Measurements from ENCODE around the gene KRT84.

The KRT84 gene

GRCh38 chr12:52385226-52385702 lies at the start of gene KRT84:
TSS of gene KRT84 (minus strand) at chr12:52385652. CDS start at chr12:52385585, 67 bp downstream.
- DNase-seq (ENCODE audit: low read depth in 2 of 2) = no peak

- DNase-seq (ENCODE audit: low read depth in 2 of 2) = no peak
Measured at GRCh38 chr12:52434760-52435530, 49.5 kb upstream of the KRT84 start.

- DNase-seq (ENCODE audit: low read depth in 2 of 2) = no peak
Measured at GRCh38 chr12:52434081-52434733, 48.8 kb upstream of the KRT84 start, which contains the start of gene KRT75. TSS of gene KRT75 (minus strand) at chr12:52434371. CDS start at chr12:52434304, 67 bp downstream.

DNA sequence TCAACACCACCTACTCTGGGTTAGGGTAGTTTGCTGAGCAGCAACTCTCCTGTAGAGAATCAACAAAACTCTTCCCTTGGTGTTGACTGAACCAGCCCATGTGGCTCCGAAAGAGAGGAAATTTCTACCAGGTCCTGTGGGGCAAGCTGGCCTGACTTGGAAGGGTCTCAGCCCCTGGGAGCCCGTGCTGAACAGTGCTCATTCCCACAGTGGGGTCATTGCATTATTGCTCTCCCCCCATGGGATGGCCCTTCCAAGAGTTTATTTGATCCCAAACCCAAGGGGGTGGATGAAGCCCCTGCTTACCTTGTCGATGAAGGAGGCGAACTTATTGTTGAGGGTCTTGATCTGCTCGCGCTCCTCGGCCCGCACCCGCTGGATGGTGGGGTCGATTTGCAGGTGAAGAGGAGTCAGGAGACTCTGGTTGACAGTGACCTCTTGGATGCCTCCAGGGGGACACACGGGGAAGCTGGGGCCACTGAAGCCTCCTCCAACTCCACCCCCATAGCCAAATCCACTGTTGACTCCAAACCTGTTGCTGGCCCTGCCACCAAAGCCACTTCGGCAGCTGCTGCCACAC lies 48.1 kb upstream of the KRT84 start:
- no peak for DNase-seq (ENCODE audit: low read depth in 2 of 2)

DNA sequence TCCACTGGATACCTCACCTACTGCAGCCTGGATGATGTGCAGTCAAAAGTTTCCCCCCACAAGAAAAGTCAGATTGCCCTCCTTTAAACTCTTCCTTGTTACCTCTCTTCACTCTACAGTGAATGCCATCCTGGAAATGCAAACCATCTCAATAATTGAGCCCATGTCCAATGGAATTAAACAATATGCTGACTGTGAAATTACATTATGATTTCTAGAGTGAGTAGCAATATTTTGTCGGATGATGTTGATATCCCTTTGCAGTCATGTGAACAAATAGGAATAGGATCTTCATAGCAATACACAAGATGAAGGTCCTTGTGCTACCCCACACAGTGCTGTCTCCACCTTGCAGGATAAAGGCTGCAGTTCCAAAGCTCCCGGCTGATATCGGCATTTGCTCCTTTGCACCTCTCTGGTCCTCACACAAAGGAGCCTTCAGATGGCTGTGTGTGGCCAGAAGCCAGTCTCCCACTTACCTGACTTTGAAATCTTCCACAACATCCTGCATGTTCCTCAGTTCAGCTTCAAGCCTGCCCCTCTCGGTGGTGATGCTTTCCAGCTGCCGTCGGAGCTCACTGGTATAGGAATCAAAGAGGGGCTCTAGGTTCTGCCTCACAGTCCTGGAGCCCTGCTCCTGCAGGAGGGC lies 47.2 kb upstream of the KRT84 start:
- DNase-seq (ENCODE audit: low read depth in 2 of 2) = no peak

DNA sequence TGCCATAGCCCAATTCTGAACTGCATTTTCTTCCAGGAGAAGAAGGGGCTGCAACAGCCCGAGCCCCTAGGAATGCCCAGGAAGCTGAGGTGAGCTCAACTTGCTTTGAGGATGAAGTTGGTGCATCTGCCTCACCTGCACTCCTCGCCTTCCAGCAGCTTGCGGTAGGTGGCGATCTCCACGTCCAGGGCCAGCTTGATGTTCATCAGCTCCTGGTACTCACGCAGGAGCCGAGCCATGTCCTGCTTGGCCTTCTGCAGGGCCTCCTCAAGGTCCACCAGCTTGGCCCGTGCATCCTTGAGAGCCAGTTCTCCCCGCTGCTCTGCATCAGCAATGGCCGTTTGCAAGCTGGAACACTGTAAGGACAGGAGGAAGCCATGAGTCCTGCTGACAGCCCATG lies 42.7 kb upstream of the KRT84 start:
- DNase-seq (ENCODE audit: low read depth in 2 of 2) = no peak

GRCh38 chr12:52427083-52427482 lies 41.6 kb upstream of the KRT84 start:
- no peak for DNase-seq (ENCODE audit: low read depth in 2 of 2)

- no peak for DNase-seq (ENCODE audit: low read depth in 2 of 2)
Measured at GRCh38 chr12:52426034-52426433, 40.6 kb upstream of the KRT84 start.

DNA sequence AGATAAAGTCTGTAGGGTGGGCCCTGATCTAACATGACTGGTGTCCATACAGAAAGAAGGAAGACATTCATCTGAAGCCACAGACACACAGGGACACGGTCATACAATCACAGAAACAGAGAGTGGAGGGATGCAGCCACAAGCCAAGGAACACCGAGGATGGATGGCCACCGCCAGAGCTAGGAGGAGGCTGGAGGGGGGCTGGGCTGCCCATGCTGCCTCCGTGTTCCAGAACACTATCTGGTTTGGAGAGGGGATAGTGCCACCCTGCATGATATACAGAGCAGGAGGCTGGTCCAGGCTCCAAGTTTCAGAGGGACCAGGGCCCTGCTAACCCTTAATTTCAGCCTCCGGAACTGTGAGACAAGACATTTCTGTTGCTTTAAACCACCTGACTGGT lies 40.0 kb upstream of the KRT84 start:
- DNase-seq (ENCODE audit: low read depth in 2 of 2) = no peak

DNA sequence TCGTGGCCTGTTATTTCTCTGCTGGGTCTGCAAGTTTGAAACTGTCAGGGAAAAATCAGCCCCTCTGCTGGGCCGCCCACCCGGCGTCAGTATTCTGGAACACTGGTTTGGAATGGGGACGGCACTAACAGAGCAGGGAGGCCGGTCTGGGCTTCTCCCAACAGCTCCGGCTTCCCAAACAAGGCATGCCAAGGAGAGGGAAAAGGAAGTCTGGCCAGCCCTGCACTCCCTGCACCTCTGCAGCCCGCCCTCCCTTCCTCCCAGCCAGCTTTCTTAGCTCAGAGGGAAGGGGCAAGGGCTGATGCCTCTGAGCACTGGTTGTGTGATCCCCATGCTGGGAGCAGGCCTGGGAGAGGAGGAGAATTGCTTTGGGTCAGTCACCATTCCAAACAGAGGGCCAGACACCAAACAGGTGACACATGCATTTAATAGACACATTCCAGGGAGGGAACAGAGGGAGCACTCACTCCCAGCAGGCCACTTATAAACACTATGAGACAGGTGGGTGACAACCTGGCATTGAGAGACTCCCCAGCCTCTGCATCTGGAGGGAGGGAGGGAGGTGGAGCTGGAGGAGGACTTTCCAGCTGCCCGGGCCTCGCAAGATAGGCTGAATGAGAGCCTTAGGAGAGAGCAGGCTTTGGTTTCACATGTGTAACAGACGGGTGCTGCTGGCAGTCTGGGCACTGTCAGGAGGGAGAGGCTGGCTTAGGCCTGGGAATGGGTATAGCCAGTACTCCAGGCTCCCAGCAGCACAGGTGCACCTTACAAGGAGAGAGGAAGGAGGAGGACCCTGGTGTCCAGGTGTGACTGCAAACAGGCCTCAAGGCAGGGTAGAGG lies 38.4 kb upstream of the KRT84 start:
- no peak for DNase-seq (ENCODE audit: low read depth in 2 of 2)

- DNase-seq (ENCODE audit: low read depth in 2 of 2) = no peak
Measured at GRCh38 chr12:52423035-52423434, 37.6 kb upstream of the KRT84 start.

DNA sequence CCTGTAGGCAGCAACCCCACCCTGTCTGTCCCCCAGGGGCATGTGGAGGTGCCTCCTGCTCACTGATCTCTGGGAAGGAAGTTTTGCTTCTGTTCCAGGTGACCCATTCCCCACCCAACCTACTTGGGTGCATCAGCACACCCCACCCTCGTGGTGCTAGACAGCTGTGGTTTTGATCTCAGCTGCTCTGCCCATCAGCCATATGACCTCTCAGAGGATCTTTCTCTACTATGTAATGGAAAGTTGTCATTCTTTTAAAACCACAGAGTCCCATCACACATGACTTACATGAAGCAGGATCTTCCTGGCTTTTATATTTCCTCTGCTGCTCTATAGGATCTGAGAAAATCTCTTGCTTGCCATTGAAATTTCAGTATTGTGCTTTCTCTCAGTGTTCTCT lies 34.2 kb upstream of the KRT84 start:
- DNase-seq (ENCODE audit: low read depth in 2 of 2) = no peak

DNA sequence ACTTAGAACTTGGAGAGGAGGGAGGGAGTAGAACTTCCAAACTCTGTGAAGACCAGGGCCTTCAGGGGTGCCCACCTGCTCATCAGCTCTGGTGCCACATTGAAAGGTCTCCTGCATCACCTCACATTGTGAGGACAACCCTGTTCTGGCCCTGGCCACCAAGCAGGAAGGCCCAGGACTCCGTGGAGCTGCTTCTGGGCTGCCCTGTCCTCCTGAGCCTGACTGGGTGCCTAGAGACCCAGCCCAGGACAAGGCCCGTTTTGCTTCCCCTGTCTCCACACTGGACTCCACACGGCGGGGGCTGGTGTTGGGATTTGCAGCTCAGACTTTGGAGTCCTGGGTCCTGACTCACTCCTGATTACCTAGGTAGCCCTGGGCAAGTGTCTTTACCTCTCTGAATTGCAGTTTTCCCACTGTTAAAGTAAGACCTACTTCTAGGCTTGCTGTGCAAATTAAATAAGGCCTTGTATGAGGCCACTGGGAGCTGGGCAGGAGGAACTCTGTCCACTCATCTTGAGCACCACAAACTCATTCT lies 33.2 kb upstream of the KRT84 start:
- DNase-seq (ENCODE audit: low read depth in 2 of 2) = no peak

DNA sequence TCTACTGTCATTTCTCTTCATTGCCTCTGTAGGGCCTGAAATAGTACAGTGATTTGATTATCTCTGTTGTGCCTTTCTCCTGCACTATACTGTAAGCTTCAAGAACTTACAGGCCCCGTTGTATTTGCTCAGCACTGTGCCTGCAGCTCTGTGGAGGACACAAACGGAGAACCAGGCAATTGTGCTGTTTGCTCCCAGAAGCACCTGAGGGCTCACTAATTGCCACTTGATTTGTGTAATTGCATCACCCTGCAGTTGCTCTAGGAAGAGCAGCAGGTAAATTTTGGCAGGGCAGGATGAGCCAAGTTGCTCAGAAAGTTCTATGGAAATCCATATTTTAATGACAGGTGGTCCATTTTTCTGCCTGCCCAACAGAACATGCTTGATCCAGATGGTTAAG lies 32.3 kb upstream of the KRT84 start:
- no peak for DNase-seq (ENCODE audit: low read depth in 2 of 2)

GRCh38 chr12:52416795-52417194 lies 31.3 kb upstream of the KRT84 start:
- no peak for DNase-seq (ENCODE audit: low read depth in 2 of 2)

- DNase-seq (ENCODE audit: low read depth in 2 of 2) = peak; percentile 68 to 71
Measured at GRCh38 chr12:52415870-52416750, 30.7 kb upstream of the KRT84 start.

DNA sequence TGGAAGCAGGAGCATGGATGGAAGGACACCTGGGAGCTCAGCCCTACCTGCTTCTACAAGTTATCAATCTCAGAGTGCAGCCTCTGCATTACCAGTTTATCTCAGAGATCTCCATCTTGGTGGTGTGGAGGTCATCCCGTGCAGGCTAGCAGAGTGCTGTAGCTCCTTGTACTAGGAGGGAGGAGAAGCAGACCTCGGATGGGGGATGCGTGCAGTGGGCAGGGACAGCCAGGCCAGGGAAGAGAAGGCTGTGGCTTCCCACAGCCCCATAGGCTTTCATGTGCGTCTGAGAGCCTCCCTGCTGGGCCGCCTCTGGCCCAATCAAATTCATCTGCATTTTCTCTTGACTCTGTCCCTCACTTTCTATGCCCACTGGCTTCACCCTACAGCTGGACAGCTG lies 29.5 kb upstream of the KRT84 start:
- DNase-seq (ENCODE audit: low read depth in 2 of 2) = no peak

DNA sequence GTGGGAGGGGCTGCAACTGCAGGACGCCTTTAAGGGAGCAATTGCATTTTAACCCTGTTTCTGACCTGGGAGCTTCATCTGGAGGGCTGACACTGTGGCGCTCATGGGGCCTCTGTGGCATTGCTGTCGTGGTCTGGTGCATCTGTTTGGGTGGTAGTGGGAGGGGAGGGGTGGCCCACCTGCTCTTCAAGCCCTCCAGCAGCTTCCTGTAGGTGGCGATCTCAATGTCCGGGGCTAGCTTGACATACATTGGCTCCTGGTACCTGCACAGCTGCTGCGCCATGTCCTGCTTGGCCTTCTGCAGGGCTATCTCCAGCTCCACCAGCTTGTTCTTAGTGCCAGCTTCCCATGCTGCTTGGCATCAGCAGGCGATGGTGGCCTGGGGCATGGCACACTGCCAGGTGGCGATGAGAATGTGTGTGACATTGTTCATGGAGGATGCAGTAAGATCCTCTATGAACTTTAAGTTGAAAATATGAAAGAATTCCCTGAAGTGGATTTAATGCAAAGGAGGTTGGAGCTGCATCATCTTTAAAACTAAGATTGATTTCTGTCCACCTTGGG lies 28.4 kb upstream of the KRT84 start:
- no peak for DNase-seq (ENCODE audit: low read depth in 2 of 2)

DNA sequence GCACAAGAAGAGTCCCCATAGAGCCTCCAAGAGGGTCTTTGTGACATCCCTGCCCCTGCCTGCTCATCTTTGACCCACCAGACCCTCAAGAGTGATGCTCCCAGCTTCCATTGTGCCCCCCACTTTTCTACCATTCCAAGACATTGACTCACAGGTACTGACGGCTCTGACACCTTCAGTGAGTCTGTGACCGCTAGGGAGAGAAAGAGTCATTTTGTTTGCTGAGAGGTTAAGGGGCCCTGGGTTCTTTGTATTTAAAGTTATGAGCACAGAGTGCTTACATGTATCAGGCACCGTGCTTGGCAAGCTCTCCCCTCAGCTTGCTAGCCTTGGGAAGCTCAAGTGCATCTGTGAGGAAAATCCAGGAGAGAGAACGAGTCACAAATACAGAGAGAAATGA lies 27.8 kb upstream of the KRT84 start:
- DNase-seq (ENCODE audit: low read depth in 2 of 2) = no peak

DNA sequence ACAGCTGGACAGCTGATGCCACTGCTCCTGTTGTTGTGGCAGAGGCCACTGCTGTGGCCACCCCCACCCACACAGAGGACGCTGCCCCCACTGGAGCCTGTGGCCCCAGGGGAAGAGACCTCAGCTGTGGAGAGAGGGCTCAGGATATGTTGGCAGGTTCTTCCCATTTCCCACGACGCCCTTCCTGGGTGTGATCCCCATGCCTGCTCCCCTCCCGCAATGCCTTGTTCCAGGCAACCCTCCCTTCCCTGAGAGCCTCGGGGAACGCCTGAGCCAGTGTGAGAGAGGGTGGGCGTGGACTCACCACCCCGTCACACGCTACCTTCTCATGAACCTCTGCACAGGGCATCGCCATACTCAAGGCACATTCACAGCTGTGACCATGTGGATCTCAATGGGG lies 26.4 kb upstream of the KRT84 start:
- DNase-seq (ENCODE audit: low read depth in 2 of 2) = no peak
